Mesenchymal stem cell (in vitro differentiated cells and primary cell): Measurements from ENCODE around the gene VAV2.

Experiments used
- DNase-seq: peaks from one replicate; pipeline ENCODE4 v3.0.0-alpha.2; 2013
- H2AFZ ChIP-seq: one replicate; pipeline ENCODE4 v1.6.1; 2013; ENCODE audit warnings: low read depth, mild to moderate bottlenecking, control low read depth, inconsistent platforms, low read length, moderate library complexity
- H2AK5ac ChIP-seq: 2 replicates; pipeline ENCODE4 v1.6.1; 2013; ENCODE audit warnings: low read length, moderate library complexity, mild to moderate bottlenecking, inconsistent platforms; ENCODE audit not compliant: severe bottlenecking
- H2BK120ac ChIP-seq: one replicate; pipeline ENCODE4 v1.6.1; 2013; ENCODE audit warnings: low read depth, mild to moderate bottlenecking, inconsistent platforms, low read length, moderate library complexity
- H2BK12ac ChIP-seq, 2 experiments: one replicate each; pipeline ENCODE4 v1.6.1; 2013; ENCODE audit warnings: inconsistent platforms in 2 of 2, low read length in 2 of 2, mild to moderate bottlenecking in 2 of 2, moderate library complexity in 2 of 2, control low read depth in 1 of 2
- H2BK15ac ChIP-seq: one replicate; pipeline ENCODE4 v1.6.1; 2013; ENCODE audit warnings: mild to moderate bottlenecking, low read depth, inconsistent platforms; ENCODE audit not compliant: poor library complexity, severe bottlenecking
- H2BK5ac ChIP-seq: 2 replicates; pipeline ENCODE4 v1.6.1; 2013; ENCODE audit warnings: low read depth, mild to moderate bottlenecking, low read length, control low read depth, inconsistent platforms; ENCODE audit not compliant: poor library complexity, severe bottlenecking
- H3K14ac ChIP-seq, 2 experiments: one replicate each; pipeline ENCODE4 v1.6.1; 2013; ENCODE audit warnings: inconsistent platforms in 2 of 2, low read length in 2 of 2, control low read depth in 1 of 2, mild to moderate bottlenecking in 1 of 2, moderate library complexity in 1 of 2
- H3K18ac ChIP-seq, 2 experiments: one replicate each; pipeline ENCODE4 v1.6.1; 2013; ENCODE audit warnings: inconsistent platforms in 2 of 2, low read length in 2 of 2, control low read depth in 1 of 2, low read depth in 1 of 2, mild to moderate bottlenecking in 1 of 2
- H3K23ac ChIP-seq, 2 experiments: one replicate each; pipeline ENCODE4 v1.6.1; 2013; ENCODE audit warnings: inconsistent platforms in 2 of 2, low read length in 2 of 2, mild to moderate bottlenecking in 2 of 2, moderate library complexity in 2 of 2, control low read depth in 1 of 2
- H3K27ac ChIP-seq: 2 replicates; pipeline ENCODE4 v1.5.1; 2013; ENCODE audit warnings: mild to moderate bottlenecking, moderate library complexity, low read length, control low read depth, inconsistent platforms; ENCODE audit not compliant: poor library complexity, severe bottlenecking
- H3K27me3 ChIP-seq, 2 experiments: 2 replicates each; pipeline versions ENCODE4 v1.6.1 to v1.7.0; 2013; ENCODE audit warnings: low read length in 2 of 2, mild to moderate bottlenecking in 2 of 2, moderate library complexity in 2 of 2, control low read depth in 1 of 2, inconsistent platforms in 1 of 2; ENCODE audit not compliant: control insufficient read depth in 1 of 2, insufficient read depth in 1 of 2
- H3K36me3 ChIP-seq, 2 experiments: 2 replicates each; pipeline versions ENCODE4 v1.6.1 to v1.7.0; 2013; ENCODE audit warnings: low read length in 2 of 2, control low read depth in 1 of 2, inconsistent platforms in 1 of 2, low read depth in 1 of 2, mild to moderate bottlenecking in 1 of 2; ENCODE audit not compliant: insufficient read depth in 2 of 2, control insufficient read depth in 1 of 2
- H3K4ac ChIP-seq, 2 experiments: one replicate each; pipeline ENCODE4 v1.6.1; 2013; ENCODE audit warnings: inconsistent platforms in 2 of 2, low read length in 2 of 2, mild to moderate bottlenecking in 2 of 2, moderate library complexity in 2 of 2, control low read depth in 1 of 2, low read depth in 1 of 2
- H3K4me1 ChIP-seq: 2 replicates; pipeline ENCODE4 v1.6.1; 2013; ENCODE audit warnings: low read depth, low read length, control low read depth; ENCODE audit not compliant: control insufficient read depth, insufficient read depth
- H3K4me2 ChIP-seq: 2 replicates; pipeline ENCODE4 v1.6.1; 2013; ENCODE audit warnings: low read length, mild to moderate bottlenecking, inconsistent platforms; ENCODE audit not compliant: poor library complexity, severe bottlenecking
- H3K4me3 ChIP-seq, 2 experiments: 2 replicates each; pipeline versions ENCODE4 v1.5.1 to v1.7.0; 2013; ENCODE audit warnings: low read length in 2 of 2, mild to moderate bottlenecking in 2 of 2, control low read depth in 1 of 2, low read depth in 1 of 2; ENCODE audit not compliant: insufficient read depth in 1 of 2
- H3K79me1 ChIP-seq: replicated peaks from 2 replicates; pipeline ENCODE4 v1.6.1; 2013; ENCODE audit warnings: mild to moderate bottlenecking, control low read depth, low read length, inconsistent platforms; ENCODE audit not compliant: poor library complexity, severe bottlenecking
- H3K9ac ChIP-seq: 2 replicates; pipeline ENCODE4 v1.7.0; 2013; ENCODE audit warnings: mild to moderate bottlenecking, low read length, moderate library complexity
- H3K9me3 ChIP-seq: 2 replicates; pipeline ENCODE4 v1.7.0; 2013; ENCODE audit warnings: mild to moderate bottlenecking, low read length; ENCODE audit not compliant: control insufficient read depth
- H4K8ac ChIP-seq: one replicate; pipeline ENCODE4 v1.6.1; 2013; ENCODE audit warnings: inconsistent platforms, mild to moderate bottlenecking, low read length, moderate library complexity
- H4K91ac ChIP-seq: one replicate; pipeline ENCODE4 v1.6.1; 2013; ENCODE audit warnings: mild to moderate bottlenecking, low read length, inconsistent platforms
- WGBS: methylation state at CpG from one replicate; pipeline ENCODE4 v1.1.7; 2013; ENCODE audit warnings: mixed read lengths; 5-methylcytosine and 5-hydroxymethylcytosine counted together

VAV2 gene

DNA sequence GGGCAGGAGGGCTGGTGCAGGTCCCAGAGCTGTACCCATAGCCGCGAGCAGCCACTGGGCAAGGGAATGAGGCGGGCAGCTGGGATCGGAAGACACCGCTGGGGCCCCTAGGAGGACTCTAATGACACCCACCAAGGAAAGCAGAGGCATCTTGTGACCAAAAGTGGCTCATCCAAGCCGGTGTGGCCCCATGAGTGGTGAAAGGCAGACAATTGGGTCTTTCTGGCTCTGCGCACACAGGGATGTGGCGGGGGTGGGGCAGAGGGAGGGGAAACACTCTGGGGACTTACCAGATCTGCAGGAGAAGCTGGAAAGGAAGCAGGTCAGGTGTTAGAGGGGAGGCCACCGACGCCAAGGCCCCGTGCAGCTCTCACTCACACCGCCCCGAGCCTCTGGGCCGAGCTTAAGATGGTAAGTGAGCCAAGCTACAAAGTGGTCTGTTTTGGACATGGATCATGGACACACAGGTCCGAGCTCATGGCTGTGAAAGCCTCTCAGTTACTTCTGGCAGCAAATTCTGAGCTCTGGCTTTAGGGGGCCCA is 211.6 kb downstream of the VAV2 start:
- Histone ChIP-seq H3K23ac (no peak overlapping the region), H3K4me2 (no peak overlapping the region), H3K27me3 (no peaks in the 10 kb centered on the region), H2BK120ac (no peak overlapping the region), H3K79me1 (peaks cover 50% of the 10 kb centered on the region), H3K36me3 (peaks cover 66 to 93% of the 10 kb centered on the region in 2 experiments), H3K14ac (no peak overlapping the region), H3K9ac (no peak overlapping the region), H3K4me1 (peaks cover 19% of the 10 kb centered on the region), H4K91ac (no peak overlapping the region), H3K4ac (no peak overlapping the region), H4K8ac (no peak overlapping the region), H3K27ac (no peak overlapping the region), H3K18ac (no peak overlapping the region), H2AFZ (no peak overlapping the region), H2BK12ac (no peak overlapping the region), H2AK5ac (no peak overlapping the region), H2BK5ac (no peak overlapping the region), H3K4me3 (peak overlapping the region in 1 of 2 experiments; percentile 16), H2BK15ac (no peak overlapping the region), H3K9me3 (no peaks in the 10 kb centered on the region)
- no peak for DNase-seq
- 95% methylated on average over 15 of the region's 15 CpGs for WGBS

DNA sequence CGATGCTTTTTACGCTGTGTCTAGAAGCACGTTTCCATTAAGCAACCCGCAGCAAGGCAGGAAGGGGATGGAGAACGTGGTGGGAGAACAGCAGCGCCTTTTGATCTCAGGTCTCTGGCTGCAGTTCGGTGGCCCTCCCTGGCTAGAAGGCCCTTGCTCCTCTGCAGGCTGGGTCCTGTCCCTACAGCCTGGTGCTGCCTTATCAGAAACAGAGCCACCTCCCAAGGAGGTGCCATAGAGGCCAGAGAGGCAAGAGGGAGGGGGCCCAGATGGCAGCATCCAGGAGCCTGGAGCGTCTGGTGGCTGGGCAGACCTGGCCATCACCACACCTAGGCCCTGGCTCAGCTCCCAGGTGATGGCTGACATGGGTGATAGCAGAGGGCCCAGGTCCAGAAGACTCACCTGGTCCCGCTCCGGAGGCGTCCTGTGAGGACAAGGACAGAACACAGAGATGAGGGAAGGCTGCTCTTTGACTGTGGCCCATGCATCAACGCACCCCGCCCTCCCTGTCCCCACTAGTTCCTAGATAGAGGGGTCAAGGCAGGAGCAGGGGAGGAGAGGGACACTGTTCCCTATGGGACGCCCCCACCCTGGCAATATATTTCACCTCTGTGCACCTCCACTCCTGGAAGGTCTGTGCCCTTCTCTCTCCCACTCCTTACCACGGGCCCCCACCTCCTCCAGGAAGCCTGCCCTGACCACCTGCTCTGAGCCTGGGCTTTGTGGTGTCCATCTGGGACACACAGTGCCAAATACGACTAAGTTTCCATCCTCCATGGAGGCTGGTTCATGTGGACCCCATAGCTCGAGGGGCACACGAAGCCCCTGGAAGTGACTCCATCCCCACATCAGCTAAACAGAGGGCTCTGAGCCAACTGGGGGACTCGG is 212.4 kb downstream of the VAV2 start:
- DNase-seq: no peak

DNA sequence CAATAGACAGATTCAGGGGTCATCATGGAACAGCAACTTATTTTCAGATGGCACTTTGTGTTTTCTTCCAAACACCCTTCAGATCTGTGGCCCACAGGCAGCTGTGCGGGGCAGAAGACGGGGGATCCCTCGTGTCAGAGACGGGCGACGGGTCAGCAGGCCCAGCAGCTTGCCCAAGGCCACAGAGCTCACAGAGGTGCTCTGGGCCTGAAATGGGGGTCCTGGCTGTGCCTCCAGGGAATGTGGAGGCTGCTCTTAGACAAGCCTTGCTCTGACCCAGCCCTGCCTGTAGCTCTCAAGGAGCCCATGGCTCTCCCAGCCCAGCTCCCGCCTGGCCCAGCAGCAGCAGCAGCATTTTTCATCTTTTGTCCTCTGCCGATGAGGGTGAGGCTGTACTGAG is 213.0 kb downstream of the VAV2 start:
- Histone ChIP-seq H2AK5ac (no peak overlapping the region), H3K27ac (no peak overlapping the region), H2BK5ac (no peak overlapping the region), H2BK120ac (no peak overlapping the region), H3K9me3 (peaks cover 9% of the 10 kb centered on the region), H3K36me3 (peaks cover 68 to 93% of the 10 kb centered on the region in 2 experiments), H3K4me2 (no peak overlapping the region), H2BK12ac (no peak overlapping the region), H3K4ac (no peak overlapping the region), H3K4me3 (peak overlapping the region in 1 of 2 experiments; percentile 10), H3K79me1 (peaks cover 57% of the 10 kb centered on the region), H3K14ac (no peak overlapping the region), H3K18ac (no peak overlapping the region), H4K8ac (no peak overlapping the region), H3K9ac (no peak overlapping the region), H3K27me3 (no peaks in the 10 kb centered on the region), H2BK15ac (no peak overlapping the region), H2AFZ (no peak overlapping the region), H4K91ac (no peak overlapping the region), H3K23ac (no peak overlapping the region), H3K4me1 (peaks cover 15% of the 10 kb centered on the region)
- no peak for DNase-seq
- WGBS: 93% methylated on average over 8 of the region's 8 CpGs

More for the DNA sequence above, 212.4 kb downstream of the VAV2 start:
- Histone ChIP-seq H2BK15ac (no peak overlapping the region), H3K27me3 (no peaks in the 10 kb centered on the region), H3K9me3 (peaks cover 2% of the 10 kb centered on the region), H2AK5ac (no peak overlapping the region), H3K18ac (no peak overlapping the region), H3K9ac (no peak overlapping the region), H2BK5ac (no peak overlapping the region), H4K91ac (no peak overlapping the region), H3K4me3 (peak overlapping the region in 1 of 2 experiments; percentile 10), H3K4me1 (peaks cover 19% of the 10 kb centered on the region), H3K36me3 (peaks cover 66 to 93% of the 10 kb centered on the region in 2 experiments), H2BK12ac (no peak overlapping the region), H2AFZ (no peak overlapping the region), H2BK120ac (no peak overlapping the region), H3K14ac (no peak overlapping the region), H3K4ac (no peak overlapping the region), H3K4me2 (no peak overlapping the region), H3K27ac (no peak overlapping the region), H3K23ac (no peak overlapping the region), H3K79me1 (peaks cover 51% of the 10 kb centered on the region), H4K8ac (no peak overlapping the region)
- 97% methylated on average over 19 of the region's 19 CpGs for WGBS

DNA sequence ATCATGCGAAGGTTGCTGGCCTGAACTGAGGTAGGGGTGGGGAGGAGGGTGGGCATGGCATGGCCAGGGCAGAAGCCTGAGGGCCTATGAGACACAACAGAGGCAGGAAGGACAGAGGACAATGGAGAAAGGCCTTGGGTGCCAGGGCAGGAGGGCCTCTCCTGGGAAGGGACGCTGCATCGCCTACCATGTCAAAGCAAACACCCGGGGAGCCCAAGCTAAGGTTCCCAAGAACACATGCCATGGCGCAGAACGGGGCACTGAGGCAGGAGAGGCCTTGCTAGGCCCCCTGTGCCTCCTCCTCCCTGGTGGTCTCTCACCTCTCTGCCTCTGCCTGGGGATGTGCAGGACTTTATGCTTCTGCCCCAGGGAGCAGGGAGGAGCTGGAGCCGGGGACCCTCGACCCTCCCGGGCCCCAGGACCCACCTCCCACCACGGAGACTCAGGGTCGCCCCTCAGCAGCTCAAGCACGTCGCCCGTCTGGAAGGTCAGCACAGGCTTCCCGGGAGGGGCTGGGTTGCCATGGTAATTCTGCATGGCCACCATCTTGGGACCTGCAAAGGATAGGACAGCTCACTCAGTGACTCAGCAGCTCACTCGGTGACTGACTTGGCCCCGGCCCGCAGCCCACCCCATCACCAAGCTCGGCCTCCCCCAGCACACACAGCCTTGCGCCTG is 213.6 kb downstream of the VAV2 start:
- no peak overlapping the region for H2AK5ac ChIP-seq
- WGBS: 96% methylated on average over 20 of the region's 20 CpGs
- H2AFZ ChIP-seq: no peak overlapping the region
- no peak overlapping the region for H2BK5ac ChIP-seq
- no peak overlapping the region for H3K18ac ChIP-seq
- H3K36me3 ChIP-seq: peaks cover 71 to 93% of the 10 kb centered on the region in 2 experiments
- DNase-seq: no peak
- no peak overlapping the region for H3K23ac ChIP-seq
- no peak overlapping the region for H2BK12ac ChIP-seq
- H3K4ac ChIP-seq: no peak overlapping the region
- no peak overlapping the region for H4K8ac ChIP-seq
- H3K79me1 ChIP-seq: peaks cover 59% of the 10 kb centered on the region
- H3K9ac ChIP-seq: no peak overlapping the region
- peaks cover 15% of the 10 kb centered on the region for H3K9me3 ChIP-seq
- no peaks in the 10 kb centered on the region for H3K27me3 ChIP-seq
- no peak overlapping the region for H2BK15ac ChIP-seq
- H3K4me2 ChIP-seq: no peak overlapping the region
- H4K91ac ChIP-seq: no peak overlapping the region
- no peak overlapping the region for H3K14ac ChIP-seq
- no peak overlapping the region for H3K27ac ChIP-seq
- H3K4me3 ChIP-seq: no peak overlapping the region
- H2BK120ac ChIP-seq: no peak overlapping the region
- peaks cover 11% of the 10 kb centered on the region for H3K4me1 ChIP-seq
